Endothelial cell of umbilical vein (primary cell): ENCODE measurements around the gene INPP4B. TPM values are rescaled to one million over a fixed set of nuclear protein-coding genes. Genes with fewer than 3 reads are reported as not detected.

Experiments
- BruUV-seq: library from RNA; stranded (reverse); fragments of 400-500 nt; replicated peaks from 2 replicates; lab custom pipeline; 2021; lab: Mats Ljungman, UMichigan
- CTCF ChIA-PET: fragments of 300-600, 350-600 bp; sonication (Branson Sonifier 250); formaldehyde crosslinking; loops from one replicate; lab custom pipeline; 2021; ENCODE audit warnings: antibody characterized with exemption, inconsistent platforms; lab: Charles Lee
- POLR2A ChIA-PET: fragments of 300-600, 350-600 bp; sonication (Branson Sonifier 250); formaldehyde crosslinking; loops from one replicate; lab custom pipeline; 2021; ENCODE audit warnings: antibody characterized with exemption, inconsistent platforms; lab: Charles Lee
- DNase-seq: peaks from one replicate; pipeline ENCODE4 v3.0.0-alpha.2; 2011; ENCODE audit warnings: low read depth, low spot score
- FAIRE-seq: peaks from 2 replicates; lab custom pipeline; 2011; peaks lifted over from hg19 to GRCh38; lab: Jason Lieb, UNC
- H2AFZ ChIP-seq: 2 replicates; pipeline ENCODE4 v1.6.0; 2012; ENCODE audit warnings: low read depth, low read length, control low read depth, inconsistent platforms
- H3K27ac ChIP-seq: 2 replicates; pipeline ENCODE4 v1.5.1; 2011; ENCODE audit warnings: low read depth, mild to moderate bottlenecking, control low read depth, low read length, moderate library complexity; ENCODE audit not compliant: insufficient read depth
- H3K27me3 ChIP-seq, 2 experiments: 2 replicates each; pipeline versions ENCODE4 v1.6.0 to v1.6.1; 2011; ENCODE audit warnings: low read length in 2 of 2, mixed read lengths in 1 of 2; ENCODE audit not compliant: control insufficient read depth in 2 of 2, insufficient read depth in 2 of 2
- H3K36me3 ChIP-seq, 2 experiments: 2 replicates in 1 of 2; 3 replicates in 1 of 2; pipeline ENCODE4 v1.5.1; 2011; ENCODE audit warnings: low read length in 2 of 2, mild to moderate bottlenecking in 1 of 2, moderate library complexity in 1 of 2; ENCODE audit not compliant: control insufficient read depth in 2 of 2, insufficient read depth in 2 of 2; ENCODE audit errors: extremely low read depth in 1 of 2
- H3K4me1 ChIP-seq: 3 replicates; pipeline ENCODE4 v1.5.1; 2011; ENCODE audit warnings: mild to moderate bottlenecking, low read length; ENCODE audit not compliant: control insufficient read depth, insufficient read depth; ENCODE audit errors: extremely low read depth
- H3K4me2 ChIP-seq: 2 replicates; pipeline ENCODE4 v1.6.1; 2011; ENCODE audit warnings: low read length, control low read depth, mixed read lengths; ENCODE audit not compliant: insufficient read depth
- H3K4me3 ChIP-seq, 3 experiments: fragments of 200-600 bp in 1 of 3; sonication (generic), shearing (Covaris generic) in 1 of 3; replicated peaks in 1 of 3; 2 replicates each; pipeline ENCODE4 v1.5.1; 2011 to 2016; ENCODE audit warnings: control low read depth in 3 of 3, low read length in 3 of 3, mild to moderate bottlenecking in 2 of 3, inconsistent platforms in 1 of 3, low read depth in 1 of 3, moderate library complexity in 1 of 3; ENCODE audit not compliant: insufficient read depth in 1 of 3
- H3K79me2 ChIP-seq: 2 replicates; pipeline ENCODE4 v1.6.0; 2012; ENCODE audit warnings: low read length, inconsistent platforms; ENCODE audit not compliant: control insufficient read depth, insufficient read depth
- H3K9ac ChIP-seq: replicated peaks from 2 replicates; pipeline ENCODE3; 2011; ENCODE audit warnings: low read length, control low read depth; ENCODE audit not compliant: insufficient read depth; ENCODE audit errors: extremely low read depth
- H3K9me1 ChIP-seq: replicated peaks from 3 replicates; pipeline ENCODE4 v1.6.0; 2011; ENCODE audit warnings: mild to moderate bottlenecking, low read length; ENCODE audit not compliant: control insufficient read depth, insufficient read depth; ENCODE audit errors: extremely low read depth
- H3K9me3 ChIP-seq: replicated peaks from 2 replicates; pipeline ENCODE4 v1.5.1; 2012; ENCODE audit warnings: low read length, inconsistent platforms; ENCODE audit not compliant: control insufficient read depth, insufficient read depth
- H4K20me1 ChIP-seq: replicated peaks from 2 replicates; pipeline ENCODE3; 2011; ENCODE audit warnings: mild to moderate bottlenecking, low read length; ENCODE audit not compliant: control insufficient read depth, insufficient read depth; ENCODE audit errors: extremely low read depth
- CTCF ChIP-seq, 2 donors: IDR thresholded peaks; 1 replicate in 1 of 2; 2 replicates in 1 of 2; pipeline ENCODE4 v1.5.1; 2011; ENCODE audit warnings: low read length in 2 of 2, mild to moderate bottlenecking in 2 of 2, moderate library complexity in 2 of 2, control low read depth in 1 of 2, inconsistent platforms in 1 of 2, low read depth in 1 of 2; ENCODE audit not compliant: insufficient read depth in 1 of 2; ENCODE audit errors: extremely low read depth in 1 of 2
- EZH2 ChIP-seq: IDR thresholded peaks from 2 replicates; pipeline ENCODE4 v1.6.1; 2012; ENCODE audit warnings: borderline replicate concordance, low read depth, mild to moderate bottlenecking, moderate library complexity, low read length, inconsistent platforms; ENCODE audit not compliant: severe bottlenecking
- FOS ChIP-seq: IDR thresholded peaks from 2 replicates; pipeline ENCODE4 v1.6.1; 2011; ENCODE audit warnings: mild to moderate bottlenecking, low read length, moderate library complexity, borderline replicate concordance; ENCODE audit not compliant: insufficient read depth
- GATA2 ChIP-seq: IDR thresholded peaks from 2 replicates; pipeline ENCODE4 v1.7.0; 2011; ENCODE audit warnings: low read depth, mild to moderate bottlenecking, moderate library complexity, mixed read lengths, low read length; ENCODE audit not compliant: insufficient read length, insufficient read depth
- JUN ChIP-seq: IDR thresholded peaks from 2 replicates; pipeline ENCODE4 v1.6.1; 2011; ENCODE audit warnings: borderline replicate concordance, low read depth; ENCODE audit not compliant: insufficient read length, insufficient read depth
- MAX ChIP-seq: IDR thresholded peaks from 2 replicates; pipeline ENCODE4 v1.6.1; 2011; ENCODE audit not compliant: insufficient read depth, insufficient read length
- MYC ChIP-seq: IDR thresholded peaks from one replicate; pipeline ENCODE4 v1.6.1; 2011; ENCODE audit warnings: mild to moderate bottlenecking, low read depth, low read length
- POLR2A ChIP-seq: IDR thresholded peaks from 2 replicates; pipeline ENCODE4 v1.6.1; 2012; ENCODE audit warnings: low read depth, mild to moderate bottlenecking, control low read depth, low read length
- POLR2AphosphoS5 ChIP-seq: IDR thresholded peaks from 2 replicates; pipeline ENCODE4 v1.6.1; 2012; ENCODE audit warnings: low read depth, mild to moderate bottlenecking, control low read depth, low read length, moderate library complexity; ENCODE audit not compliant: insufficient read depth
- dilution Hi-C: fragments of 300-500 bp; cut with MboI; formaldehyde crosslinking; loops from one replicate; pipeline ENCODE4 v1.15.0; 2019; ENCODE audit warnings: low sequenced_read_pairs; ENCODE audit not compliant: extremely low pct_ligation_motif_present
- intact Hi-C: fragments of 100-400 bp; cut with micrococcal nuclease; formaldehyde crosslinking; loops from one replicate; pipeline ENCODE4 v1.10.0; 2022
- polyA plus RNA-seq, 4 experiments: library from polyadenylated mRNA; depleted of rRNA in 3 of 4; stranded (reverse) in 3 of 4; unstranded in 1 of 4; fragments of >200 nt; gene quantifications; 2 replicates each; pipeline versions ENCODE4 v1.2.1 to v1.2.3, GENCODE V29; 2011 to 2012; ENCODE audit warnings: missing spikeins in 1 of 4
- total RNA-seq: library from RNA; stranded (reverse); gene quantifications from 2 replicates; pipeline ENCODE4 v1.2.3, GENCODE V29; 2021

INPP4B gene
- total and polyA plus RNA-seq, 2 donors (not counting 3 experiments of a cell fraction or from before 2014, with no cell fraction given), result 0.41 to 3.1 TPM

DNA sequence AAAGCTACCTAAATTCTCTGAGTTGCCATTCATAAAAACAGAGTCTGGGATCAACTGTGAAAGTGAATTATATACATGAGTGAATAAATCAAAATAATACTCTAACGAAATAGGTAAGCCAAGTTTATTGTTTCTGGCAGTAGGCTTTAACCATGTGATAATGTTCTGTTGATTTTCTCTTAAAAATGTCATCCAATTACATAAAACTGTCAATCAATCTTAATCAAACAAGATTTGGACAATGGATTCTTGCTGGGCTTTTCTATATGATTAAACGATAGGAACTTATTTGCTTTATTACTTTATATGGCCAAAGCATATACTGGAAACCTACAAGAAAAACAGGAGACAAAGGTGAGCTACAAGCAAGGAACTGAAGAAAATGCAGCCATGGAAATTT, 148.8 kb downstream of the INPP4B start:
- H3K79me2 ChIP-seq, result no peaks in the 10 kb centered on the region
- no peak overlapping the region for H3K27ac ChIP-seq
- ChIA-PET POLR2A (no interaction called here), CTCF (no interaction called here)
- dilution Hi-C loops (no loop called here), intact Hi-C loops (no loop called here)
- FAIRE-seq, result no peak
- DNase-seq, result no peak
- H3K4me2 ChIP-seq, result no peak overlapping the region
- H3K9ac ChIP-seq, result no peak overlapping the region
- H3K36me3 ChIP-seq, result no peaks in the 10 kb centered on the region
- no TSS peak for BruUV-seq
- peaks cover 2 to 6% of the 10 kb centered on the region in 2 experiments for H3K27me3 ChIP-seq
- H3K9me3 ChIP-seq, result no peaks in the 10 kb centered on the region
- H4K20me1 ChIP-seq, result no peaks in the 10 kb centered on the region
- TF ChIP-seq MAX (no peak), POLR2AphosphoS5 (no peak), POLR2A (no peak), JUN (no peak), GATA2 (no peak), FOS (no peak), CTCF (IDR thresholded peaks at IDR 0.05; ENCODE audit: extremely low read depth in 1 of 2, insufficient read depth in 1 of 2, low read depth in 1 of 2, low read length in 2 of 2) (no peak), MYC (no peak), EZH2 (no peak)
- no peak overlapping the region for H3K4me3 ChIP-seq
- H2AFZ ChIP-seq, result no peak overlapping the region
- no peaks in the 10 kb centered on the region for H3K9me1 ChIP-seq
- H3K4me1 ChIP-seq, result no peaks in the 10 kb centered on the region
